Amniotic epithelial cell (primary cell): ENCODE results near the gene TAAR5.
"Not testable (repeated sequence)": the region's sequence is repeated elsewhere in the genome, so short reads cannot be mapped to it uniquely, and the experiment has no call there.

ENCODE experiments used
- DNase-seq: peaks from one replicate; pipeline ENCODE4 v3.0.0-alpha.2; 2010; ENCODE audit warnings: low read depth

Gene TAAR5

GRCh38 chr6:132570221-132570777, 19.2 kb downstream of the TAAR5 start, which contains the start of gene TAAR6:
Gene TAAR6 (plus strand): TSS chr6:132570322. CDS start chr6:132570322, 0 bp downstream.
- no peak for DNase-seq

- DNase-seq, result no peak
Measured at GRCh38 chr6:132569170-132569569, 20.4 kb downstream of the TAAR5 start.

DNA sequence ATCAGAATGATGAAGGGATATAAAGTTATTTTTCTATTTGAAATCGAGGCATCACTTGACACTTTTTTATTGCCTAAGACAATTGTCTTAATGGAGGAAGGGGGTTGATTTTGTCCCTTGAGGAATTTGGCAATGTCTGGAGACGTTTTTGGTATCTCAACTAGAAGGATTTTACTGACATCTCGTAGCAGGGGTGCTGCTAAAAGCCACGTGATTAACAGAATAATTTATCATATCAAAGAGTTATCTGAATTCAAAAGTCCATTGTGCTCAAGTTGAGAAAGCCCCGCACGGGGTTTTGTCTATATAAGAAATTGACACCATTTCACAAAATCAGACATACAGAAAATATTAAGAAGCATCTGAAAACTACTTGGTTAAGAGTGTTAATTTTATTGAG, 20.9 kb downstream of the TAAR5 start:
- no peak for DNase-seq

DNA sequence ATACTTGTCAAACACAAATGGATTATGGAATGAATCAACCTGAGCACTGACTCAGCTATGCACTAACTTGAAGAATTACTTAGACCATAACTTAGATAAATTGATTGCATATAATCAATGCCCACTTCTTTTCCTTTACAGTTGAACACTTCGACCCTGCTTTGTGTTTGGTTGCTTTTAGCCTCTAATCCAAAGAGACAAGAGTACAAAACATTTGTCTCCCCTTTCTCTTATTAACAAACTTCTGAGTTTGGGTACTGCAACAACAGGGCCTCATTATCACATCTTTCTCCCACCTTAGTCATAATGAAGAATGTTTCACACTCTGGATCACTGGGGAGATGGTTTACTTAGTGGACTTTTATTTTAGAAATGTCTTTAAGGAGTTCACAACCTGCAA, 22.0 kb downstream of the TAAR5 start:
- DNase-seq, result no peak

DNA sequence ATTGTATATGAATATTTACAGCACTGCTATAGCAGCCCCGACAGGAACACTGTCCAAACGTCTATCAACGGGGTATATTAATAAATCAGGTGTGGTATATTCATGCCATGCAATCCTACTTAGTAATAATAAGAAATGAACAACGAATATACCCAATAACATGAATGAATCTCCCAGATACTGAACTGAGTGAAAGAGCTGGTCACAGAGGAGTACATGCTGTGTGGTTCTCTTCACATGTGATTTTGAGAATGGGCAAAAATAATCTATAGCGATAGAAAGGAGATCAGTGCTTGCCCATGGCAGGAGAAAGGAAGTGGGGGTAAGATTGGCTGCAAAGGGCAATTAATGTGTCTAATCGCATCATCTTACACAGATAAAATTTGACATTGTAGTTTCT, 23.1 kb downstream of the TAAR5 start:
- no peak for DNase-seq

GRCh38 chr6:132560087-132560486, 29.5 kb downstream of the TAAR5 start:
- DNase-seq, result not testable (repeated sequence)

GRCh38 chr6:132552372-132552771, 37.2 kb downstream of the TAAR5 start, which contains the start of gene TAAR8:
Gene TAAR8 (plus strand): TSS chr6:132552672. CDS start chr6:132552693, 21 bp downstream.
- no peak for DNase-seq

DNA sequence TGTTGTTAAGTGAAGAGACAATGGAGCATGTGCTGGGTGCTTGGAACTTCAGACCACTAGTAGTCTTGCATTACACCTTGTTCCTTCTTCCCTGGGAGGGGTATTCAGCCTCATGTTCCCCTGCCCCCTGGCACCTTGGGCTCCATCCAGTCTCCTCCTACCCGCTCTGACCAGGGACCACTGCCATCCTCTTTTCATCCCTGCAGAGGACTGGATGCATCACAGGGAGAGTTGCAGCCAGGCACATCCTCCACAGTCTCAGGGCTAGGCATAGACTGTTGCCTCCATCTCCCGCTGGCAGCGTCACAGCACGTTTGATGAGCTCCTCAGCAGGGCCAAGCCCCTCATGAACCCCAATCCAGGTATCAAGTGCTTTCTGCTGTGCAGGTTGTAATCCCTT, 38.3 kb downstream of the TAAR5 start:
- no peak for DNase-seq

DNA sequence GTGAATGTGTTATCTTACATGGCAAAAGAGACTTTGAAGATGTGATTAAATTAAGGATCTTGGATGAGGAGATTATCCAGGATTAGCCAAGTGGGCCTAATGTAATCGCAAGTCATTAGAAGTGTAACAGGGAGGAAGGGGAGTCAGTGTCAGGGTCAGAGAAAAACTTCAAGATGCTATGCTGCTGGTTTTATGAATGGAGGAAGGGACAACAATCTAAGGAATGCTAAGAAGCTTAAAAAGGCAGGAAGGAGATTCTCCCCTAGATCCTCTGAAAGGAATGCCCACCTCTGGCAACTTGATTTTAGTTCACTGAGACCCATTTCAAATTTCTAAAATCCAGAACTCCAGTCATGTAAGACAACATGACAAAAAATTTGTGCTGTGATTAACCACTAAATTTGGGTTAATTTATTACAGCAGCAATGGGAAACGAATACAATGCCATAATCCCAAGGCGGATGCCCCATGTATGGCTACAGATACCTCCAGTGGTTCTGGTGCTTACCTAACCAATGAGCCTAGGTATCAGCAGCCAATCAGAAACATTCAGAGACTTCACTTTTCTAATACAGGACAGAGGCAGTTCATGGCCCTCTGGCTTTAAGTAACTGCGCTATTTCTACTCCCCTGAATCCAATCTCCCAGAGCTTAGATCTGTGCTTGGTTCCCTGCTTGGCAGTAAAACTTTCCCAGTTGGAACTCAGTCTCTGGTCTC, 40.6 kb downstream of the TAAR5 start:
- DNase-seq, result no peak

DNA sequence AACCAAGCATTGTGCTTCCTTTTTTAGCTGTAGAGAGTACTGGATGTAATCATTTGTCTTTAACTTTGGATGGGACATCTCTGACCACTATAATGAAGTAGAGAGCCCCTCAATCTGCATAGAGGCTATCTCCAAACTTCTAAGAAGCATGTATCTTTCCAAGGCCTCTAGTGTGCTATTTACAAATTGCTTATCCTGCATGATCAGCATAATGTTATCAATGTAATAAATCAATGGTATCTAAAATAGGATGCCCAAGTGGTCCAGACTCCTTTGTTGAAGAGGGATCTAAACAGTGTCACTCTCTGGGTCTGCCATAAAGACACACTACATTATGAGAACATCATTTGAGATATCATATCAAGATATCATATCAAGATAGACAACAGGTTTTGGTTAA, 44.7 kb downstream of the TAAR5 start:
- DNase-seq, result no peak
